ENCODE data around the gene TMF1. TPM values are rescaled to one million over a fixed set of nuclear protein-coding genes. Genes with fewer than 3 reads are reported as not detected.

The TMF1 gene
- total RNA-seq, 4 donors from 2014 or later: 31.2 to 43.3 (median 36.3) TPM

DNA sequence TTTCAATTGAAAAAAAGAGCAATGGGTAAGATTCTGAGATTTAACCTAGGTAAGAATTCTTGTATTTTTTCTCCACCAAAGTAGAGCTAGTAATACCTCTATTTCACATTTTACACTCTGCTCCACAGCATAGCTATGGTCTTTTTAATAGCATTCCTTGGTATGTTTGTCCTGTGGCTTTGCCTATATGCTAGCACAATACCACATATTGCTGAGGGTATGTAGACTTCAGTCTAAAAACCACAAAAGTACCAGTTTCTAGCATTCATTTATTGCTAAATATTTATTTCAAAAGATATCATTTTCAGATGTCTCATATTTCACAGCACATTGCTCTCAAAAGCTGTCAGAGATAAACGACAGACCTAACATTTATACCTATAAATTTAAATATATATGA is 20.5 kb downstream of the TMF1 start:
- Histone ChIP-seq H3K9me3 (no peaks in the 10 kb centered on the region), H3K4me3 (no peak overlapping the region), H3K4me1 (no peaks in the 10 kb centered on the region), H3K36me3 (peaks cover 9 to 97% of the 10 kb centered on the region in 2 donors), H3K27ac (no peak overlapping the region), H3K27me3 (no peaks in the 10 kb centered on the region)
- WGBS, 2 donors (ENCODE audit: low coverage in 1 of 2): 79 to 82% methylated on average over 1 of the region's 1 CpG
- ATAC-seq: no peak
- TF ChIP-seq POLR2AphosphoS5 (IDR thresholded peaks at IDR 0.05) (no peak), EP300 (IDR thresholded peaks at IDR 0.05) (no peak), POLR2A (IDR thresholded peaks at IDR 0.05) (no peak)
- TF ChIP-seq, protein P1, sequence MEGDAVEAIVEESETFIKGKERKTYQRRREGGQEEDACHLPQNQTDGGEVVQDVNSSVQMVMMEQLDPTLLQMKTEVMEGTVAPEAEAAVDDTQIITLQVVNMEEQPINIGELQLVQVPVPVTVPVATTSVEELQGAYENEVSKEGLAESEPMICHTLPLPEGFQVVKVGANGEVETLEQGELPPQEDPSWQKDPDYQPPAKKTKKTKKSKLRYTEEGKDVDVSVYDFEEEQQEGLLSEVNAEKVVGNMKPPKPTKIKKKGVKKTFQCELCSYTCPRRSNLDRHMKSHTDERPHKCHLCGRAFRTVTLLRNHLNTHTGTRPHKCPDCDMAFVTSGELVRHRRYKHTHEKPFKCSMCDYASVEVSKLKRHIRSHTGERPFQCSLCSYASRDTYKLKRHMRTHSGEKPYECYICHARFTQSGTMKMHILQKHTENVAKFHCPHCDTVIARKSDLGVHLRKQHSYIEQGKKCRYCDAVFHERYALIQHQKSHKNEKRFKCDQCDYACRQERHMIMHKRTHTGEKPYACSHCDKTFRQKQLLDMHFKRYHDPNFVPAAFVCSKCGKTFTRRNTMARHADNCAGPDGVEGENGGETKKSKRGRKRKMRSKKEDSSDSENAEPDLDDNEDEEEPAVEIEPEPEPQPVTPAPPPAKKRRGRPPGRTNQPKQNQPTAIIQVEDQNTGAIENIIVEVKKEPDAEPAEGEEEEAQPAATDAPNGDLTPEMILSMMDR (IDR thresholded peaks at IDR 0.05): no peak

DNA sequence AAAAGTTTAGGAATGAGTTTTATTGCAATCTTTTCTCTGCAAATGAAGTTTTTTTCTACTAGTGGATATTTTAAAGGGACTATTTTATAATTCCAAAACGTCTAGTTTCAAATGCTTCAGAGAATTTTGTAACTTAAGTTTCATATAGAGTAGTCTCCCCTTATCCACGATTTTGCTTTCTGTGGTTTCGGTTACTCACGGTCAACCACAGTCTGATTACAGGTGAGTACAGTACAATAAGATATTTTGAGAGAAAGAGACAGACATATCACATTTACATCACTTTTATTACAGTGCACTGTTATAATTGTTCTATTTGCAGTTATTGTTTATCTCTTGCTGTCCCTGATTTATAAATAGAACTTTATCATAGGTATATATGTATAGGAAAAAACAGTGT is 31.3 kb downstream of the TMF1 start:
- H3K4me1 ChIP-seq: no peaks in the 10 kb centered on the region
- ATAC-seq: no peak
- H3K27me3 ChIP-seq: no peaks in the 10 kb centered on the region
- H3K27ac ChIP-seq: no peak overlapping the region
- TF ChIP-seq POLR2AphosphoS5 (IDR thresholded peaks at IDR 0.05) (no peak), EP300 (IDR thresholded peaks at IDR 0.05) (no peak), POLR2A (IDR thresholded peaks at IDR 0.05) (no peak)
- TF ChIP-seq, protein P1 (IDR thresholded peaks at IDR 0.05): no peak
- WGBS, 2 donors (ENCODE audit: low coverage in 1 of 2): 68 to 73% methylated on average over 4 of the region's 4 CpGs
- H3K9me3 ChIP-seq: no peaks in the 10 kb centered on the region
- no peak overlapping the region for H3K4me3 ChIP-seq
- peaks cover 7 to 61% of the 10 kb centered on the region in 2 donors for H3K36me3 ChIP-seq

DNA sequence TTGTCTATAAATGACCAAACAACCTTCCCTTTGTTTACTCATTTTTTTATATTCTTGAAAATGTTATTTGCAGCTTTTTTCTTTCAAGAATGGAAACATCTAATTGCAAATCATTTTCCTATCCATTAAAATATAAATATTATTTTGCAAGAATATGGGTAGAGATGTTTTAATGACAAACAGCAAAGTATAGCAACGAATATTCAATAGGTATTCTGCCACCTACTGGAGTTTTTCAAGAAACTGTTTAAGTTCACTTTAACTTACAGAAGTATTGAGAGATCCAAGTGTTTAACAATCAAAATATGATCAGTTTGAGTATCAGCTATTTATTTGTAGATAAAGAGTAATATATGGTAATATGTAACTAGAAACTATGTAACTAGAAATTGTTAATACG is 31.7 kb downstream of the TMF1 start:
- peaks cover 7 to 57% of the 10 kb centered on the region in 2 donors for H3K36me3 ChIP-seq
- H3K27ac ChIP-seq: no peak overlapping the region
- no peaks in the 10 kb centered on the region for H3K27me3 ChIP-seq
- no peaks in the 10 kb centered on the region for H3K9me3 ChIP-seq
- H3K4me1 ChIP-seq: peaks cover 0 to 2% (median 0%) of the 10 kb centered on the region in 3 donors
- WGBS, 2 donors (ENCODE audit: low coverage in 1 of 2): 36 to 41% methylated on average over 2 of the region's 2 CpGs
- H3K4me3 ChIP-seq: no peak overlapping the region
- ATAC-seq: no peak
- no peak for TF ChIP-seq POLR2AphosphoS5 (IDR thresholded peaks at IDR 0.05)
- no peak for TF ChIP-seq EP300 (IDR thresholded peaks at IDR 0.05)
- TF ChIP-seq POLR2A (IDR thresholded peaks at IDR 0.05): no peak
- TF ChIP-seq, protein P1 (IDR thresholded peaks at IDR 0.05): no peak

DNA sequence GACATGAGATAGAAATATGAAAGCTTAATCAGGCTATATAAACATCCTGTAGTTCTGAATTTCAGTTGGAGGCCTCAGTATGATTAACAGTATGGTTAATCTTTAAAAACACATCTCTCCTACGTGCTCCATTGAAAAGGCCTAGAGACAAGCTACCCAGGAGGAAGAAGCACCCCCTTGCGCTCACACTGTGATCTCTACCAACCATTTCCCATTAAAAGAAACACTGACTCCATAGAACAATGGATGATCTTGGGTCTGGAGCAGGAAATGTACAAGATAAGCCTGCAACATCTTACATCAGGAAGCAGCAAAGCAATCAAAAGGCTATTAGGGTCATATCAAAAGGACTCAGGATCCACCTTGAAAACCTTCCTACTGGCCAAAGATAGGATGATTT is 35.2 kb downstream of the TMF1 start:
- no peak for TF ChIP-seq POLR2AphosphoS5 (IDR thresholded peaks at IDR 0.05)
- TF ChIP-seq, protein P1 (IDR thresholded peaks at IDR 0.05): no peak
- TF ChIP-seq EP300 (IDR thresholded peaks at IDR 0.05): no peak
- TF ChIP-seq POLR2A (IDR thresholded peaks at IDR 0.05): no peak
- ATAC-seq: no peak
- H3K4me3 ChIP-seq: no peak overlapping the region

DNA sequence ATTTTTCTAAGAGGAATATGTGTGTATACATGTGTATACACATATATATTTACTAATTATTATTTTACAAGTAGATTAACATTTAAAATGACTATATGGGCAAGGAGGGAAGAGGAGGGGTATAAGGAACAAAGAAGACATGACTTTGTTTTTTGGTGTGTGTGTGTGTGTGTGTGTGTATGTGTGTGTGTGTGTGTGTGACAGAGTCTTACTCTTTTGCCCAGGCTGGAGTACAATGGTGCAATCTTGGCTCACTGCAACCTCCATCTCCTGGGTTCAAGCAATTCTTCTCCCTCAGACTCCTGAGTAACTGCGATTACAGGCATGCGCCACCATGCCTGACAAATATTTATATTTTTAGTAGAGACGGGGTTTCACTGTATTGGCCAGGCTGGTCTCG is 36.0 kb downstream of the TMF1 start:
- ATAC-seq: no peak
- TF ChIP-seq, protein P1 (IDR thresholded peaks at IDR 0.05): no peak
- no peak for TF ChIP-seq POLR2AphosphoS5 (IDR thresholded peaks at IDR 0.05)
- no peak for TF ChIP-seq EP300 (IDR thresholded peaks at IDR 0.05)
- TF ChIP-seq POLR2A (IDR thresholded peaks at IDR 0.05): no peak
- Histone ChIP-seq H3K27me3 (no peaks in the 10 kb centered on the region), H3K4me3 (no peak overlapping the region), H3K4me1 (peaks cover 2 to 34% (median 7%) of the 10 kb centered on the region in 3 donors), H3K36me3 (peaks cover 0 to 15% of the 10 kb centered on the region in 2 donors), H3K27ac (no peak overlapping the region), H3K9me3 (no peaks in the 10 kb centered on the region)
- 85 to 100% methylated on average over 3 of the region's 4 CpGs for WGBS, 2 donors (ENCODE audit: low coverage in 1 of 2)

More for the DNA sequence above, 35.2 kb downstream of the TMF1 start:
- no peaks in the 10 kb centered on the region for H3K27me3 ChIP-seq
- WGBS, 2 donors (ENCODE audit: low coverage in 1 of 2): 88 to 100% methylated on average over 2 of the region's 2 CpGs
- H3K27ac ChIP-seq: no peak overlapping the region
- H3K9me3 ChIP-seq: no peaks in the 10 kb centered on the region
- H3K36me3 ChIP-seq: peaks cover 0 to 23% of the 10 kb centered on the region in 2 donors
- peaks cover 2 to 26% (median 7%) of the 10 kb centered on the region in 3 donors for H3K4me1 ChIP-seq
